ENCODE results near the gene NUDT17. TPM values are rescaled to one million over a fixed set of nuclear protein-coding genes. Genes with fewer than 3 reads are reported as not detected.
"Not testable (repeated sequence)": the region's sequence is repeated elsewhere in the genome, so short reads cannot be mapped to it uniquely, and the experiment has no call there.

NUDT17 gene, protein sequence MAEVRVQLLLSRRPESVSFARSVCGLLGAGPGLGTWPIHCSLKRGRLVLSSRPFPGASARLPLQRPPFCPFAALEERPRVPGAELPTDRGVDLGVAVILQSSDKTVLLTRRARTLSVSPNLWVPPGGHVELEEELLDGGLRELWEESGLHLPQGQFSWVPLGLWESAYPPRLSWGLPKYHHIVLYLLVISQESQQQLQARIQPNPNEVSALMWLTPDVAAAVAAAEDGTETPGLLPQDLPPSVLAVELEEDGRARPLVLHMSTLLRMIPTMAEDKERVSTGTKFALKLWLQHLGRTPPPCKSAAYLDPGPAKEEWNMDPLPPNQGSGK
- 2.7 TPM for polyA plus RNA-seq (2012; ENCODE audit: missing spikeins)

DNA sequence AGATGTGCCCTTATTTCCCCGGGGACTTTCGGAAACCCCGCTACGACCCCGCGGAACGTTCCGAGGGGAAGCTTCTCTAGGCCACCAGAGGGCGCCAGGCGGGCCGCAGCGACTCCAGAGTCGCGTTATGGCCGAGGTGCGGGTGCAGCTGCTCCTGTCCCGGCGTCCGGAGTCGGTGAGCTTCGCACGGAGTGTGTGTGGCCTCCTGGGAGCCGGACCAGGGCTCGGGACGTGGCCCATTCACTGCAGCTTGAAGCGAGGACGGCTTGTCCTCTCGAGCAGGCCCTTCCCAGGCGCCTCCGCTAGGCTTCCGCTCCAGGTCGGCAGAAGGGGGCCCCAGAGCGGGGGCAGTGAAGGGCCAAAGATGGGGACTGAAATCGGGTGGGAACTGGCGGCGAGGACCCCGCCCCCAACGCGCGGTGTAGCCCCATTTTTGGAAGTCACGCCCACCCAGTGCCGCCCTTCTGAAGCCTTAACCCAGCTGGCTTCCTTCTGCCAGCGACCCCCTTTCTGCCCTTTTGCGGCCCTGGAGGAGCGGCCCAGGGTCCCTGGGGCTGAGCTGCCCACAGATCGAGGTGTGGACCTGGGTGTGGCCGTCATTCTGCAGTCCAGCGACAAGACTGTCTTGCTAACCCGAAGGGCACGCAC, at the start of gene NUDT17:
Gene NUDT17, plus strand, starts transcription at position 117 of the 648 bp plus-strand sequence. Its CDS starts 11 bp downstream, at position 128.
- TF ChIP-seq POLR2AphosphoS5 (IDR thresholded peaks at IDR 0.05; ENCODE audit: low read depth, low read length) (peak; percentile 68; the same call in 1 of the 2 replicates), POLR2A (IDR thresholded peaks at IDR 0.05; ENCODE audit: low read depth, low read length) (peak; percentile 45; the same call in 1 of the 2 replicates), TAF1 (IDR thresholded peaks at IDR 0.05; ENCODE audit: borderline replicate concordance, low read depth, low read length) (no peak)
- DNase-seq (ENCODE audit: insufficient read length) (peak; percentile 91), FAIRE-seq (peak; percentile 21)

- TF ChIP-seq TAF1 (IDR thresholded peaks at IDR 0.05; ENCODE audit: borderline replicate concordance, low read depth, low read length), result no peak
- TF ChIP-seq POLR2AphosphoS5 (IDR thresholded peaks at IDR 0.05; ENCODE audit: low read depth, low read length), result no peak
- TF ChIP-seq POLR2A (IDR thresholded peaks at IDR 0.05; ENCODE audit: low read depth, low read length), result no peak
- FAIRE-seq (no peak), DNase-seq (ENCODE audit: insufficient read length) (no peak)
Measured at GRCh38 chr1:145796753-145797152, 48.7 kb upstream of the NUDT17 start.

DNA sequence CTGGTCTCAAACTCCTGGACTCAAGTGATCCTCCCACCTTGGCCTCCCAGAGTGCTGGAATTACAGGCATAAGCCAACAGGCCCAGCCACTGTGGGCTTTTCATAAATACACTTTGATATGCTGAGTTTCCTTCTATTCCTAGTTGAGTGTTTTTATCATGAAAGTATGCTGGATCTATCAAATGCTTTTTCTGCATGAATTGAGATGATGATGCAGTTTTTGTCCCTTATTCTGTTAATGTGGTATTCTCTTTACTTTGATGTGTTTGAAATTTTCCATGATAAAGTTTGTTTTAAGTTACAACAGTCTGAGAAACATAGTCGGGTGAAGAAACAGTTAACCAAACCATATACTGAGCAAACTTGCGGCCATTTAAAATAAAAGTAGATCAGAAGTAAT, 45.6 kb upstream of the NUDT17 start:
- TF ChIP-seq POLR2AphosphoS5 (IDR thresholded peaks at IDR 0.05; ENCODE audit: low read depth, low read length) (no peak), POLR2A (IDR thresholded peaks at IDR 0.05; ENCODE audit: low read depth, low read length) (no peak), TAF1 (IDR thresholded peaks at IDR 0.05; ENCODE audit: borderline replicate concordance, low read depth, low read length) (no peak)
- DNase-seq (ENCODE audit: insufficient read length) (no peak), FAIRE-seq (no peak)

- TF ChIP-seq POLR2A (IDR thresholded peaks at IDR 0.05; ENCODE audit: low read depth, low read length) (no peak), TAF1 (IDR thresholded peaks at IDR 0.05; ENCODE audit: borderline replicate concordance, low read depth, low read length) (no peak), POLR2AphosphoS5 (IDR thresholded peaks at IDR 0.05; ENCODE audit: low read depth, low read length) (no peak)
- FAIRE-seq, result peak; percentile 46
- DNase-seq (ENCODE audit: insufficient read length), result no peak
Measured at GRCh38 chr1:145804235-145805045, 41.0 kb upstream of the NUDT17 start.

DNA sequence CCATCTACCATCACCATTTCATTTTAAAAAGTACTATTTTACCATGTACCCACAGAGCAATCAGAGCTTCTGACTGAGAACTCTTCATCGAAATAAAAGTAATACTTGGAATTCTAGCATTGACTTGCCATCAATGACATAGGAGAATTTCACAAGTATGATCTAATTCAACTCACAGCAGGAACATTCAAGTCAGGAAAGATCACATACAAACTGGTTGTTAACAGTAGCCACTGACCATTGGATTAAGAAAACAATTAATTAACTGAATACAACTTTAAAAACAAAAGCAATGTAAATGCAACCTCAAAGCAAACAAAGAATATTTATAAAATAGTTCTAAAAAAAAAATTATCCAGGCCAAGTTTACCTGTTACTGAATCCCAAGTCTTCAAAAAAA, 40.4 kb upstream of the NUDT17 start:
- no peak for DNase-seq (ENCODE audit: insufficient read length)
- FAIRE-seq, result no peak
- TF ChIP-seq TAF1 (IDR thresholded peaks at IDR 0.05; ENCODE audit: borderline replicate concordance, low read depth, low read length) (no peak), POLR2A (IDR thresholded peaks at IDR 0.05; ENCODE audit: low read depth, low read length) (no peak), POLR2AphosphoS5 (IDR thresholded peaks at IDR 0.05; ENCODE audit: low read depth, low read length) (no peak)

GRCh38 chr1:145806408-145806807, 39.0 kb upstream of the NUDT17 start:
- TF ChIP-seq POLR2A (IDR thresholded peaks at IDR 0.05; ENCODE audit: low read depth, low read length) (no peak), TAF1 (IDR thresholded peaks at IDR 0.05; ENCODE audit: borderline replicate concordance, low read depth, low read length) (no peak), POLR2AphosphoS5 (IDR thresholded peaks at IDR 0.05; ENCODE audit: low read depth, low read length) (no peak)
- DNase-seq (ENCODE audit: insufficient read length) (no peak), FAIRE-seq (no peak)

- FAIRE-seq (no peak), DNase-seq (ENCODE audit: insufficient read length) (no peak)
- no peak for TF ChIP-seq POLR2A (IDR thresholded peaks at IDR 0.05; ENCODE audit: low read depth, low read length)
- no peak for TF ChIP-seq POLR2AphosphoS5 (IDR thresholded peaks at IDR 0.05; ENCODE audit: low read depth, low read length)
- no peak for TF ChIP-seq TAF1 (IDR thresholded peaks at IDR 0.05; ENCODE audit: borderline replicate concordance, low read depth, low read length)
Measured at GRCh38 chr1:145806844-145807243, 38.6 kb upstream of the NUDT17 start.

- not testable (repeated sequence) for DNase-seq (ENCODE audit: insufficient read length); FAIRE-seq
Measured at GRCh38 chr1:145812977-145813810, 32.2 kb upstream of the NUDT17 start.

DNA sequence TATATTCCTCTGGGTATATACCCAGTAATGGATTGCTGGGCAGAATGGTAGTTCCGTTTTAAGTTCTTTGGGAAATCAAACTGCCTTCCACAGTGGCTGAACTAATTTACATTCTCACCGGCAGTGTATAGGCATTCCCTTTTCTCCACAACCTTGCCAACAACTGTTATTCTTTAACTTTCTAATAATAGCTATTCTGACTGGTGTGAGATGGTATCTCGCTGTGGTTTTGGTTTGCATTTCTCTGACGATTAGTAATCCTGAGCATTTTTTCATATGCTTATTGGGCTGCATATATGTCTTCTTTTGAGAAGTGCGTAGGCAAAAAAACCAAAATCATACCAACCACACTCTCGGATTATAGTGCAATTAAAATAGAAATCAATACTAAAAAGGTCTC, 27.3 kb upstream of the NUDT17 start:
- not testable (repeated sequence) for DNase-seq (ENCODE audit: insufficient read length); FAIRE-seq

- DNase-seq (ENCODE audit: insufficient read length); FAIRE-seq: not testable (repeated sequence)
Measured at GRCh38 chr1:145822779-145823331, 22.6 kb upstream of the NUDT17 start.

All from GM12892 (cell line).